ENCODE results near the gene RIMOC1.

- TF ChIP-seq CTCF (conservative IDR thresholded peaks at IDR 0.05; ENCODE audit: low read depth, low read length) (no peak), EZH2 (IDR thresholded peaks at IDR 0.05; ENCODE audit: borderline replicate concordance, low read depth, low read length, poor library complexity, severe bottlenecking) (no peak)
These were observed 17.0 kb downstream of the RIMOC1 start for GRCh38 chr5:41921166-41921565.

Measured in A673 (cell line).